ENCODE measurements around the gene KRTAP9-8. TPM values are rescaled to one million over a fixed set of nuclear protein-coding genes. Genes with fewer than 3 reads are reported as not detected.
A peak's percentile ranks its signal among the peaks of the same experiment; 100 is the strongest.
"Not testable (repeated sequence)": the region's sequence is repeated elsewhere in the genome, so short reads cannot be mapped to it uniquely, and the experiment has no call there.

The KRTAP9-8 gene
- polyA plus RNA-seq, 1 donor from 2014 or later: not detected

GRCh38 chr17:41237116-41237515 is 683 bp upstream of the KRTAP9-8 start:
- not testable (repeated sequence) for H3K36me3 Mint-ChIP-seq, H3K27ac Mint-ChIP-seq, H3K4me3 Mint-ChIP-seq, H3K4me1 Mint-ChIP-seq, H3K9me3 Mint-ChIP-seq
- H3K27me3 Mint-ChIP-seq: peaks cover 16% of the 10 kb centered on the region

GRCh38 chr17:41246995-41247787 is 9.4 kb downstream of the KRTAP9-8 start:
- H3K27ac Mint-ChIP-seq, H3K36me3 Mint-ChIP-seq, H3K4me1 Mint-ChIP-seq, H3K9me3 Mint-ChIP-seq, H3K4me3 Mint-ChIP-seq, H3K27me3 Mint-ChIP-seq: not testable (repeated sequence)

GRCh38 chr17:41249637-41250240 is 11.9 kb downstream of the KRTAP9-8 start, which contains the start of gene KRTAP9-4:
TSS of gene KRTAP9-4 (plus strand) at chr17:41249687. CDS start at chr17:41249721, 34 bp downstream.
- H3K36me3 Mint-ChIP-seq, H3K27me3 Mint-ChIP-seq, H3K9me3 Mint-ChIP-seq, H3K4me1 Mint-ChIP-seq, H3K4me3 Mint-ChIP-seq: not testable (repeated sequence)
- H3K27ac Mint-ChIP-seq: peak within 1 kb of the TSS in 1 of 3 donors; percentile 10

GRCh38 chr17:41251261-41251660 is 13.5 kb downstream of the KRTAP9-8 start:
- H3K36me3 Mint-ChIP-seq: peaks cover 2% of the 10 kb centered on the region
- peaks cover 0 to 11% (median 0%) of the 10 kb centered on the region in 3 donors for H3K4me1 Mint-ChIP-seq
- no peak overlapping the region for H3K4me3 Mint-ChIP-seq
- H3K27me3 Mint-ChIP-seq: peaks cover 14% of the 10 kb centered on the region
- no peak overlapping the region for H3K27ac Mint-ChIP-seq
- no peaks in the 10 kb centered on the region for H3K9me3 Mint-ChIP-seq

- no peak overlapping the region for H3K4me3 Mint-ChIP-seq
- no peak overlapping the region for H3K27ac Mint-ChIP-seq
- no peaks in the 10 kb centered on the region for H3K9me3 Mint-ChIP-seq
- peaks cover 0 to 11% (median 0%) of the 10 kb centered on the region in 3 donors for H3K4me1 Mint-ChIP-seq
- H3K36me3 Mint-ChIP-seq: no peaks in the 10 kb centered on the region
- H3K27me3 Mint-ChIP-seq: peaks cover 19% of the 10 kb centered on the region
Observed at GRCh38 chr17:41254861-41255260, 17.1 kb downstream of the KRTAP9-8 start.

- not testable (repeated sequence) for H3K36me3 Mint-ChIP-seq, H3K4me3 Mint-ChIP-seq, H3K27ac Mint-ChIP-seq, H3K9me3 Mint-ChIP-seq
- H3K4me1 Mint-ChIP-seq: peaks cover 0 to 11% (median 0%) of the 10 kb centered on the region in 3 donors
- H3K27me3 Mint-ChIP-seq: peaks cover 17% of the 10 kb centered on the region
Observed at GRCh38 chr17:41255381-41256290, 17.8 kb downstream of the KRTAP9-8 start, which contains the start of gene KRTAP9-9. TSS of gene KRTAP9-9 (plus strand) at chr17:41255384.

GRCh38 chr17:41256291-41256685 is 18.5 kb downstream of the KRTAP9-8 start:
- Mint-ChIP-seq H3K4me3 (no peak overlapping the region), H3K27ac (no peak overlapping the region), H3K4me1 (peaks cover 0 to 11% (median 0%) of the 10 kb centered on the region in 3 donors), H3K36me3 (no peaks in the 10 kb centered on the region), H3K9me3 (peaks cover 0 to 1% (median 0%) of the 10 kb centered on the region in 3 donors), H3K27me3 (peaks cover 17% of the 10 kb centered on the region)

- peaks cover 13% of the 10 kb centered on the region for H3K27me3 Mint-ChIP-seq
- no peak overlapping the region for H3K4me3 Mint-ChIP-seq
- peaks cover 0 to 6% (median 0%) of the 10 kb centered on the region in 3 donors for H3K4me1 Mint-ChIP-seq
- H3K9me3 Mint-ChIP-seq: peaks cover 0 to 1% (median 0%) of the 10 kb centered on the region in 3 donors
- H3K27ac Mint-ChIP-seq: no peak overlapping the region
- H3K36me3 Mint-ChIP-seq: no peaks in the 10 kb centered on the region
Observed at GRCh38 chr17:41258406-41258805, 20.6 kb downstream of the KRTAP9-8 start.

GRCh38 chr17:41263212-41263611 is 25.4 kb downstream of the KRTAP9-8 start:
- no peaks in the 10 kb centered on the region for H3K4me1 Mint-ChIP-seq
- peaks cover 0 to 1% (median 0%) of the 10 kb centered on the region in 3 donors for H3K9me3 Mint-ChIP-seq
- H3K27me3 Mint-ChIP-seq: peaks cover 15% of the 10 kb centered on the region
- no peak overlapping the region for H3K27ac Mint-ChIP-seq
- no peak overlapping the region for H3K4me3 Mint-ChIP-seq
- no peaks in the 10 kb centered on the region for H3K36me3 Mint-ChIP-seq

GRCh38 chr17:41264599-41264998 is 26.8 kb downstream of the KRTAP9-8 start:
- H3K4me3 Mint-ChIP-seq: no peak overlapping the region
- peaks cover 15% of the 10 kb centered on the region for H3K27me3 Mint-ChIP-seq
- H3K36me3 Mint-ChIP-seq: no peaks in the 10 kb centered on the region
- no peaks in the 10 kb centered on the region for H3K4me1 Mint-ChIP-seq
- H3K27ac Mint-ChIP-seq: no peak overlapping the region
- H3K9me3 Mint-ChIP-seq: peaks cover 0 to 1% (median 0%) of the 10 kb centered on the region in 3 donors

GRCh38 chr17:41265078-41265477 is 27.3 kb downstream of the KRTAP9-8 start, which contains the start of gene KRTAP9-6:
TSS of gene KRTAP9-6 (plus strand) at chr17:41265378. CDS start at chr17:41265378, 0 bp downstream.
- H3K4me3 Mint-ChIP-seq: no peak within 1 kb of the TSS
- no peak within 1 kb of the TSS for H3K27ac Mint-ChIP-seq

GRCh38 chr17:41267711-41268110 is 29.9 kb downstream of the KRTAP9-8 start:
- H3K36me3 Mint-ChIP-seq: no peaks in the 10 kb centered on the region
- H3K4me1 Mint-ChIP-seq: no peaks in the 10 kb centered on the region
- H3K27me3 Mint-ChIP-seq: peaks cover 19% of the 10 kb centered on the region
- no peak overlapping the region for H3K4me3 Mint-ChIP-seq
- H3K9me3 Mint-ChIP-seq: no peaks in the 10 kb centered on the region
- no peak overlapping the region for H3K27ac Mint-ChIP-seq

More at GRCh38 chr17:41265078-41265477, 27.3 kb downstream of the KRTAP9-8 start, which contains the start of gene KRTAP9-6:
- Mint-ChIP-seq H3K4me1 (no peaks in the 10 kb centered on the region), H3K36me3 (no peaks in the 10 kb centered on the region), H3K27me3 (peaks cover 15% of the 10 kb centered on the region), H3K9me3 (peaks cover 0 to 1% (median 0%) of the 10 kb centered on the region in 3 donors)

GRCh38 chr17:41271323-41271722 is 33.5 kb downstream of the KRTAP9-8 start:
- H3K4me1 Mint-ChIP-seq, H3K36me3 Mint-ChIP-seq, H3K27ac Mint-ChIP-seq, H3K4me3 Mint-ChIP-seq, H3K9me3 Mint-ChIP-seq: not testable (repeated sequence)
- peaks cover 12% of the 10 kb centered on the region for H3K27me3 Mint-ChIP-seq

GRCh38 chr17:41271858-41272257 is 34.1 kb downstream of the KRTAP9-8 start:
- no peaks in the 10 kb centered on the region for H3K36me3 Mint-ChIP-seq
- H3K4me3 Mint-ChIP-seq: no peak overlapping the region
- peaks cover 0 to 2% (median 2%) of the 10 kb centered on the region in 3 donors for H3K4me1 Mint-ChIP-seq
- peak overlapping the region in 1 of 3 donors; percentile 63 for H3K27ac Mint-ChIP-seq
- H3K9me3 Mint-ChIP-seq: no peaks in the 10 kb centered on the region
- H3K27me3 Mint-ChIP-seq: peaks cover 11% of the 10 kb centered on the region

Measured in IgD-negative memory B cell (primary cell).